Activated CD4-positive, alpha-beta T cell treated with anti-CD3 and anti-CD28 coated beads, Interleukin-2, amount 10 ng/mL, durations not matched to agents 7 days and 5 days (primary cell): ENCODE data around the gene PPP1R27. TPM values are rescaled to one million over a fixed set of nuclear protein-coding genes. Genes with fewer than 3 reads are reported as not detected.
"Not testable (repeated sequence)": the region's sequence is repeated elsewhere in the genome, so short reads cannot be mapped to it uniquely, and the experiment has no call there.

ENCODE experiments used
- CTCF ChIA-PET: fragments of 350-600 bp; sonication (Branson Sonifier 250); formaldehyde crosslinking; loops from one replicate; lab custom pipeline; 2021; ENCODE audit warnings: antibody characterized with exemption; lab: Charles Lee
- POLR2A ChIA-PET: fragments of 350-600 bp; sonication (Branson Sonifier 250); formaldehyde crosslinking; loops from one replicate; lab custom pipeline; 2021; ENCODE audit warnings: antibody characterized with exemption; lab: Charles Lee
- DNase-seq: peaks from one replicate; pipeline ENCODE4 v3.0.0-alpha.2; 2020
- H3K27ac Mint-ChIP-seq: one replicate; pipeline ENCODE4 v1.8.0; 2021; ENCODE audit warnings: mild to moderate bottlenecking, moderate library complexity, mixed read lengths
- H3K27me3 Mint-ChIP-seq: one replicate; pipeline ENCODE4 v1.8.0; 2021; ENCODE audit warnings: mixed read lengths
- H3K36me3 Mint-ChIP-seq: one replicate; pipeline ENCODE4 v1.8.0; 2021; ENCODE audit warnings: low read depth, mixed read lengths
- H3K4me1 Mint-ChIP-seq: one replicate; pipeline ENCODE4 v1.8.0; 2021; ENCODE audit warnings: mixed read lengths
- H3K4me3 Mint-ChIP-seq: one replicate; pipeline ENCODE4 v1.8.0; 2021; ENCODE audit warnings: mild to moderate bottlenecking, moderate library complexity, mixed read lengths
- H3K9me3 Mint-ChIP-seq: one replicate; pipeline ENCODE4 v1.8.0; 2021; ENCODE audit warnings: mixed read lengths
- total RNA-seq, 2 experiments: library from RNA; stranded (reverse); gene quantifications; one replicate each; pipeline ENCODE4 v1.2.3, GENCODE V29; 2021

PPP1R27 gene
- total RNA-seq, 2 experiments from 2014 or later = not detected

DNA sequence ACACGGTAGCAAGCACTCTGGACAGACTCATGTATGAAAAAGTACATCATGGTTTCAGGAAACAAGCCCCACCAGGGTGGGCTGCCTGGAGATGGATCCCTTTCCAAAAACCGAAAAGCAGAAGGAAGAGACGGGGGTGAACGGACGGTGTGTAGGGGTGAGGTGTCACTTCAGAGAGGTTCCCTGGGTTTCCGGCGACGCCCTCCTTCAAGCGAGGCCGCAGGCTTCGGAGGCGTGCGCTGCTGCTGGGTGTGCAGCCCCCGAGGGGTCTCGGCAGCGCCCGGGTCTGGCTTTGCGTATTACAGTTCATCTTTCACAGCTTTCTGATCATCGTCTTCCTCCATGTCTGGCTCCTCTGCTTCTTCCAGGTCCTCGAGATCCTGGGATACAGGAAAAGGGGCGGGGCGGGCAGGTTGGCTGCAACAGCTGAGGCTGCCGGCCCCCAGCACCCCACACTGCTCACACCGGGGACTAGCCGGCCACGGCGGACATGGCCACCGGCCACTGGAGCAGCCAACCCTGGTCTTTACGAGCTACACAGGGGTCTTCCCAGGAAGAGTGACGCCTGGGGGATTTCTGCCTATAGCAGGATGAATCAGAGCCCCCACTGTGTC, 9.0 kb upstream of the PPP1R27 start:
- CTCF ChIA-PET = no interaction called here
- POLR2A ChIA-PET = no interaction called here
- DNase-seq = no peak
- Mint-ChIP-seq H3K4me3 (no peak overlapping the region), H3K27ac (peak overlapping the region; percentile 5), H3K27me3 (no peaks in the 10 kb centered on the region), H3K4me1 (no peaks in the 10 kb centered on the region), H3K9me3 (no peaks in the 10 kb centered on the region), H3K36me3 (peaks cover 24% of the 10 kb centered on the region)

DNA sequence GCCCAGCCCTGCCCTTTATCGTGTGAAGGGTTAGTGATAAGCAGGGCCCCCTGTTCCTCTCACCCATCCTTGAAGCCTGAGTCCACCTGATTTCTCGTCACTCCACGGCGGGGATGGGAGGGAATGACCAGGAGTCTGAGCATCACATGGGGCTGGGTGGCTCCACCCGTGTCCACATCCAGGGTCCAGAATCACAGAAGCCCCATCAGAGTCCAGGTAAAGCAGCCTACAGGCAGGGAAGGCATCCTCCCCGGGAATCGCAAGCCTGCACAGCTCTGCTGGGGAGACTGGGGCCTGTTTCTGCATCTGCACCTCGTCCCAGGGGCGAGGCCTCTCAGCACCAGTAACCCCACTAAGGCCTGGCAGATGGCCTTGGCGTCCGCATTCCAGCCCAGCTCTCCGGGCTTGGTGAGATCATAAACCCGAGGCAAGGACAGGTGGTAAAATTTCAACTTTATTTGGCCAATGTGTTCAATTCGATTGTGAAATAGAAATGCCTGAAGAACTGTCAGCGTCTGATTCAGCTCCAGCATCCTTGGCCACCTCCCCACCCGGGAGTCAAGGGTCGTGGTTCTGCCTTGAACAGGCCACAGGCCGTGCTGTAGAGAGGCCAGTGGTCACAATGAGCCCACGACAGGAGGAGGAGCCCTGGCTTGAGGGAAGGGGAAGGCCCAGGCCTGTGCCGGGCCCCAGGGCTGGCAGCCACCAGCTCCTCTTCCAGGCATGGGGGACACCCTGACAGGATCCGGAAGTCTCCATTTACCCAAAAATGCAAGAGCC, 8.1 kb upstream of the PPP1R27 start:
- Mint-ChIP-seq H3K27me3 (no peaks in the 10 kb centered on the region), H3K4me3 (no peak overlapping the region), H3K36me3 (peaks cover 22% of the 10 kb centered on the region), H3K4me1 (no peaks in the 10 kb centered on the region), H3K9me3 (no peaks in the 10 kb centered on the region), H3K27ac (no peak overlapping the region)
- CTCF ChIA-PET = interaction anchor here (1.0 kb wide), 1 partner anchor 12 kb away, joined by 3 read pairs; no protein-coding TSS in a partner anchor
- no peak for DNase-seq
- POLR2A ChIA-PET = no interaction called here

DNA sequence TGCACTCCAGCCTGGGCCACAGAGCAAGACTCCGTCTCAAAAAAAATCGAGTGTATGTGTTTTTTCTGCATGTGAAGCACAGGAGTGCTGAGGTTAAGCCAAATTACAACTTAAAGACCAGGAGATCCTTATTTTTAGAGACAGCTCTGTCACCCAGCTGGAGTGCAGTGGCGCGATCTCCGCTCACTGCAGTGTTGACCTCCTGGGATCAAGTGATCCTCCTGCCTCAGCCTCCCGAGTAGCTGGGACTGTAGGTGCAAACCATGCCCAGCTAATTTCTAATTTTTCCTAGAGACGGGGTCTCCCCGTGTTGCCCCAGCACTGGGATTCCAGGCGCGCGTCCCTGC, 7.5 kb upstream of the PPP1R27 start:
- ChIA-PET CTCF (interaction anchor here (1.0 kb wide), 1 partner anchor 12 kb away, joined by 3 read pairs; no protein-coding TSS in a partner anchor), POLR2A (no interaction called here)
- Mint-ChIP-seq H3K4me1 (no peaks in the 10 kb centered on the region), H3K27ac (peak overlapping the region; percentile 41), H3K27me3 (no peaks in the 10 kb centered on the region), H3K36me3 (peaks cover 22% of the 10 kb centered on the region), H3K4me3 (no peak overlapping the region), H3K9me3 (no peaks in the 10 kb centered on the region)
- no peak for DNase-seq

DNA sequence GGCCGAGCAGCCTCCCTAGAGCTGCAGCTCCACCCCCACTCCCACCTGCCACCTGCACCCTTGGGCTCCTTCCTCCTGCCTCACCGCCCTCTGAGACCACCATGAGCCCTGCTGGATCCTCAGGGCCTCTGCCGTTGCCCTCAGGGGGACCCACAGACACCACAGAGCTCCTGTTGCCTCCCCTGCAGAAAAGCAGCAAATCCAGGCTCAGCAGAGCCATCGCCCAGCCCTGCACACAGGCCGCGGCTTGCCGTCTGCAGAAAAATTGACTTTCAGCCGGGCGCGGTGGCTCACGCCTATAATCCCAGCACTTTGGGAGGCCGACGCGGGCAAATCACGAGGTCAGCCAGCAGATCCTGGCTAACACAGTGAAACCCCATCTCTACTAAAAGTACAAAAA, 7.0 kb upstream of the PPP1R27 start:
- CTCF ChIA-PET = no interaction called here
- POLR2A ChIA-PET = no interaction called here
- H3K27ac Mint-ChIP-seq = no peak overlapping the region
- no peaks in the 10 kb centered on the region for H3K27me3 Mint-ChIP-seq
- no peaks in the 10 kb centered on the region for H3K4me1 Mint-ChIP-seq
- H3K9me3 Mint-ChIP-seq = no peaks in the 10 kb centered on the region
- peaks cover 22% of the 10 kb centered on the region for H3K36me3 Mint-ChIP-seq
- no peak for DNase-seq
- no peak overlapping the region for H3K4me3 Mint-ChIP-seq

DNA sequence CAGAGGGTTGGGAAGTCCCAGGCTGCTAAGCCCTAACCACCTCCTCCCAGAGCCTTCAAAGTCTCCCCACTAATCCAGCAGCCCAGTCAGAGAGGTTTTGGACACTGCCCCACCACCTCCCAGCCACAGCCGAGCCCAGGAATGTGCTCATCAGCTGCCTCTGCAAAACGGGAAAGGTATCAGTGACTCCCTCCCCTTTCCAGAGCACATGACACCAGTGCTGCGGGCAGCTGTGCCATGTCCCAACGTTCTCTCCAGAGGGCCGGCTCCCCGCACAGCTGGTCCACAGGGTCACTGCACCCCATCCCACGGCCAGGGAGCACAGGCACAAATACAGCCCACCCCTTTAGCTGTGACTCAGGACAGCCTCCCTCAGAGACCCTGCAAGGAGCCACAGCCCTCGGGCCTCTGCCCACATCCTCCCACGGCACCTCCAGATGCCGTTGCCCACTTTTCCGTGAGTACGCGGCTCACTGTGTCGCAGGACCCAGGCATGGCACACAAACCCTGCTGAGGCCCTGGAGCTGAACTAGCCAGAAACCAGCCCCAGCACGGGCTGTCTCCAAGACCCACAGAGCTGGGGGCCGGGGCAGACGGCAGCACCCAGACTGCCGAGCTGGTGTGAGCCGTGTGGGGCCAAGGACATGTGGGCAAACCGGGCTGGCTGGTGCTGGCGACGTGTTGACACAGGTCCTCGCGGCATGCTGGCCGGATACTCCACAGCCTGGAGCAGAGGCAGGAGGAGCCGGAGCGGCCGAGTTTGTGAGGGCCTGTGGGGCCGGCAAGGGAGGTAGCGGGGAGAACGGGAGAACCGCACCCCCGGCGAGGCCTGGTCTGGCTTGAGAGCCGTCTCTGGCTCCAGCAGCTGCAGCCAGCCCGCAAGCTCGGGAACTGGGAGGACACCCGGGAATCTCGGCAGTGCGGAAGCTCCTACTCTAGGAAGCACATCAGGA, 6.3 kb upstream of the PPP1R27 start:
- Mint-ChIP-seq H3K27ac (no peak overlapping the region), H3K4me1 (no peaks in the 10 kb centered on the region), H3K27me3 (no peaks in the 10 kb centered on the region), H3K4me3 (no peak overlapping the region), H3K36me3 (peaks cover 19% of the 10 kb centered on the region), H3K9me3 (no peaks in the 10 kb centered on the region)
- ChIA-PET POLR2A (no interaction called here), CTCF (interaction anchor here (0.6 to 1.2 kb wide), 2 partner anchors 71 to 106 kb away, joined by 5 to 6 read pairs; no protein-coding TSS in a partner anchor)
- no peak for DNase-seq

DNA sequence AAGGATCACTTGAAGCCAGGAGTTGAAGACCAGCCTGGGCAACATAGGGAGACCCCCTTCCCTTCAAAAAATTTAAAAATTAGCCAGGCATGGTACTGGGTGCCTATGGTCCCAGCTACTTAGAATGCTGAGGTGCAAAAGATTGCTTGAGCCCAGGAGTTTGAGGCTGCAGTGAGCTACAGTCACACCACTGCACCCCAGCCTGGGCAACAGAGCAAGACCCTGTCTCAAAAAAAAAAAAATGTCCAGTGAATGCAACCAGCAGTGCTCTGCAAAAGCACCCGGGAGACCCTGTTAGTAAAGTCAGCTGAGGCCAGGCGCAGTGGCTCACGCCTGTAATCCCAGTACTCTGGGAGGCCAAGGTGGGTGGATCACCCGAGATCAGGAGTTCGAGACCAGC, 5.2 kb upstream of the PPP1R27 start:
- DNase-seq, H3K9me3 Mint-ChIP-seq, H3K27me3 Mint-ChIP-seq, H3K4me1 Mint-ChIP-seq, H3K4me3 Mint-ChIP-seq, H3K27ac Mint-ChIP-seq, POLR2A ChIA-PET: not testable (repeated sequence)
- CTCF ChIA-PET = interaction anchor here (0.6 to 1.2 kb wide), 3 partner anchors 29 to 105 kb away, joined by 3 to 6 read pairs (median 5); no protein-coding TSS in a partner anchor
- peaks cover 16% of the 10 kb centered on the region for H3K36me3 Mint-ChIP-seq

DNA sequence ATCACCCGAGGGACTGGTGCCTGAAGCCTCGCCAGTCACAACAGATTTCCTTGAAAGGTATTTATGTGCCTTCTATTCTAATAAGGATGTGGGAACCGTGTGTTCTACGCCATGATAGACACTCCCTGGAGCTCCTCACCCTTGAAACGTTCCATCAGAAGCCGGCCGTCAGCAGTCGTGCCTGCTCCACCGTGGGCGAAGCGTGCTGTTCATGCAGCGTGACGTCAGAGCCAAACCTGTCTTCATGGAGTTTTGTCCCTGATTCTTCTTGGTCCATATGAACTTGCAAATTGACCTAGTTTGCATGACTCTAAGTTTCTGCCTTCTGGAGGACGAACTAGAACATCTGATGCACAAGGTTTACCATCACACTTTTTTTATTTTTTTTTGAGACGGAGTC, 4.5 kb upstream of the PPP1R27 start:
- H3K27me3 Mint-ChIP-seq = no peaks in the 10 kb centered on the region

DNA sequence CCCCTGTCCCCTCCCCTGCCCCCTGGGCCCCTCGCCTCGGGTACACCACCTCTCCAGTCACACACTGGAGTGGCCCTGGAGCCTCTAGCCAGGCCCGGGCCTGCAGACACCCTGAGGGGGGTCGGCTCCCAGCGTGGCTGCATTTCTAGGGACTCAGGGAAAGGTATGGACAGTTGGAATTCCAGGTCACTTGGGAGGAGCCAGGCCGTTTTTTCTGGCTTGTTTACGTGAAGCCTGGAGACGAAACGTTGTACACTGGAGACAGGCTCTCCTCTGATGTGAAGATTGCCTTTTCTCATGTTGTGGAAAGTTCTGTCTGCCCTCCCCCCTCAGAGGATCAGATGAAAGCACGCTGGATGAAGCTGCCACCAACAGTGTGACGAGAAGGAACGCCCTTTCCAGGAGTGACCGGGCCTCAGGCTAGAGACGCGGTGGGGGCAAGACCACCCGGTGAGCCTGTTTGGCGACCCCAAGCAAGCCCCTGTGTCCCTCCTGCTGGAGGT, 4.0 kb upstream of the PPP1R27 start:
- H3K36me3 Mint-ChIP-seq = peaks cover 6% of the 10 kb centered on the region
- H3K4me3 Mint-ChIP-seq = no peak overlapping the region
- DNase-seq = no peak
- peaks cover 2% of the 10 kb centered on the region for H3K4me1 Mint-ChIP-seq
- H3K27me3 Mint-ChIP-seq = no peaks in the 10 kb centered on the region
- ChIA-PET CTCF (interaction anchor here (1.2 kb wide), 1 partner anchor 30 kb away, joined by 3 read pairs; no protein-coding TSS in a partner anchor), POLR2A (no interaction called here)
- no peaks in the 10 kb centered on the region for H3K9me3 Mint-ChIP-seq
- H3K27ac Mint-ChIP-seq = no peak overlapping the region

More for the DNA sequence above, 4.5 kb upstream of the PPP1R27 start:
- POLR2A ChIA-PET = no interaction called here
- Mint-ChIP-seq H3K36me3 (peaks cover 9% of the 10 kb centered on the region), H3K4me3 (no peak overlapping the region), H3K4me1 (no peaks in the 10 kb centered on the region), H3K27ac (no peak overlapping the region), H3K9me3 (no peaks in the 10 kb centered on the region)
- CTCF ChIA-PET = interaction anchor here (1.2 kb wide), 2 partner anchors 30 to 73 kb away, joined by 3 to 5 read pairs; no protein-coding TSS in a partner anchor
- DNase-seq = no peak

DNA sequence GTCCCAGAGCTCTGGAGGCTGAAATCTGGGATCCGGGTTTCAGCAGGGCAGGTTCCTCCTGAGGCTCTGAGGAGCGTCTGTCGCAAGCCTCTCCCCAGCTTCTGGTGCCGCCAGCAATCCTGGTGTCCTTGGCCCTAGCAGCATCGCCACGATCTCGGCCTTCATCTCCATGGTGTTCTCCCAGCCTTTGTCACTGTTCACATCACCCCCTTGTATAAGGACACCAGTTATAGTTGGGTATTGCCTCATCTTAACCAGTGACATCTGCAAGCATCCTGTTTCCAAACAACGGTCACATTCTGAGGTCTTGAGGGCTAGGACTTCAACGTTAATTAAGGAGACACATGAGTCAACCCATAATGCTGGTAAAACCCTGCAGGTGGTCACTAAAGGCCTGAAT, 2.8 kb upstream of the PPP1R27 start:
- CTCF ChIA-PET = interaction anchor here (1.1 kb wide), 1 partner anchor 28 kb away, joined by 3 read pairs; no protein-coding TSS in a partner anchor
- H3K27me3 Mint-ChIP-seq = no peaks in the 10 kb centered on the region

DNA sequence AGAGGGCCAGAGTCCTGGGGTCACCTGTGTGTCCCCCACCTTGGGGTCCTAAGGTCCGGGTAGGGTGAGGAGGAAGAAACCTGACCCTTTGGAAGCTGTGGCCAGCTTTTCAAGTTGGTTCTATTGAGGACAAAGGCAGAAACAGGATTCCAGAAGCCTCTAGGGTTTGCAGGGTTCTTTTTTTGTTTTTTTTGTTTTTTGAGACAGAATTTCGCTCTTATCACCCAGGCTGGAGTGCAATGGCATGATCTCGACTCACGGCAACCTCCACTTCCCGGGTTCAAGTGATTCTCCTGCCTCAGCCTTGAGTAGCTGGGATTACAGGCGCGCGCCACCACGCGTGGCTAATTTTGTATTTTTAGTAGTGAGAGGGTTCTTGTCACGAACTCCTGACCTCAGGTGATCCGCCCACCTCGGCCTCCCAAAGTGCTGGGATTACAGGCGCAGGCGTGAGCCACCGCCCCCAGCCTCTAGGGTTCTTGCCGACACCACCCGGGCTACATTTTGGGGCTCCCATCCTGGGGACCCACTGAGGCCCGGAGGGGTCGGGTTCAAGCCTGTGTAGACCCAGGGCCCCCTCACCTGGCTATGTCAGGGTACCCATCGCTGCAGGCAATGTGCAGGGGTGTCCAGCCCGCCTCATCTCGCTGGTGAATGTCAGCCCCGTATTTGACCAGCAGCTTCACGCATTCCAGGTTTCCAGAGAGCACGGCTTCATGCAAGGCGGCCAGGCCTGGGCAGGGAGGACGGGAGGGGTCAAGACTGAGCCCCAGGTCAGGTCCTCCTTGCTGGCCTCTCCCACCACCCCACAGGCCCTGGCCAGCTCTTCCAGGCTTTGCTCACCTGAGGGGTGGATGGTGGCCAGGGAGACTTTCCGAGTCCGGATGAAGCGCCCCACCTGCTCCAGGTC, 674 bp downstream of the PPP1R27 start:
- no peaks in the 10 kb centered on the region for H3K27me3 Mint-ChIP-seq
- peak overlapping the region; percentile 89 for H3K27ac Mint-ChIP-seq
- no peak for DNase-seq
- H3K4me1 Mint-ChIP-seq = peaks cover 20% of the 10 kb centered on the region
- no peaks in the 10 kb centered on the region for H3K9me3 Mint-ChIP-seq
- peak overlapping the region; percentile 75 for H3K4me3 Mint-ChIP-seq
- ChIA-PET CTCF (interaction anchor here (1.2 to 2.0 kb wide), 3 partner anchors 11 to 125 kb away, joined by 4 to 6 read pairs (median 4); no protein-coding TSS in a partner anchor), POLR2A (no interaction called here)
- no peaks in the 10 kb centered on the region for H3K36me3 Mint-ChIP-seq

More for the DNA sequence above, 2.8 kb upstream of the PPP1R27 start:
- Mint-ChIP-seq H3K27ac (no peak overlapping the region), H3K9me3 (no peaks in the 10 kb centered on the region), H3K4me3 (no peak overlapping the region), H3K36me3 (no peaks in the 10 kb centered on the region), H3K4me1 (peaks cover 4% of the 10 kb centered on the region)
- POLR2A ChIA-PET = no interaction called here
- no peak for DNase-seq

DNA sequence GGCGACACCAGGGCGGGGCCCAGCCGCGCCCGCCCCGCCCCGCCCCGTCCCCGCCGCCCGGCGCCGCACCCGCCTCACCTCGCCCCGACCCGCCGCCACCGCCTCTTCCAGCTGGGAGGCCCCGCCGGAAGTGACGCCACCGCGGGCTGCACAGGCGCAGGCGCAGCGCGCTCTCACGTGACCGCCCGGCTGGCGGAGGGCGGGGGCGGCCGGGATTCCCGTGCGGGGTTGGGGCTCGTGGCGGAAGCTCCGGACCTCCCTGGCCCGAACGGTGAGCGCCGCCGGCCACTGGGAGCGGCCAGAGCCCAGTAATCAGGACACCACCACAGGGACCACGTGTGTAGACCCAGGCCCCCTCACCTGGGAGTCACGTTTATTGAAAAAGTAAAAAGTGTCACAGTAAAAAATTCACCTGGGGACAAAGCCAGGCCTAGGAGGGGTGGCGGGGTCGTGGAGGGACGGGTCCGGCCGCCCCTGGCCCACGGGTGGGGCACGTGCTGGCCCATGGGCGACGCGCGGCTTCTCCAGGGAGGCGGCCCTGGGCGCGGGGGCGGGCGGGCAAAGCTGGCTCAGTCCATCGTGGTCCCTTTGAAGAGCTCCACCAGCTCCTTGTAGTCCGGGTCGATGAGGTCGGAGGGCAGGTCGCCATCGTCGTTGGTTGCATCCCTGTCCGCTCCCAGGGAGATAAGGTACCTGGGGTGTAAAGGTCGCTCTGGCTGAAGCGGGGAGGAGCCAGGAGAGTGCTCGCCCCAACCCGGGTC, 1.5 kb downstream of the PPP1R27 start, which contains the start of gene MCRIP1:
Gene MCRIP1, minus strand, starts transcription at position 132 of the 761 bp plus-strand sequence. CDS start 8,785 bp downstream, outside the sequence.
- H3K4me3 Mint-ChIP-seq = peak within 1 kb of the TSS; percentile 90
- H3K27me3 Mint-ChIP-seq = no peaks in the 10 kb centered on the region
- ChIA-PET POLR2A (no interaction called here), CTCF (interaction anchor here (0.6 to 2.0 kb wide), 5 partner anchors 11 to 126 kb away, joined by 3 to 6 read pairs (median 4); no protein-coding TSS in a partner anchor)
- H3K36me3 Mint-ChIP-seq = no peaks in the 10 kb centered on the region
- peaks cover 20% of the 10 kb centered on the region for H3K4me1 Mint-ChIP-seq
- H3K27ac Mint-ChIP-seq = peak within 1 kb of the TSS; percentile 95
- DNase-seq = peak; percentile 94
- no peaks in the 10 kb centered on the region for H3K9me3 Mint-ChIP-seq
